Ishikawa (cell line): Measurements from ENCODE around the gene RASA3.

ENCODE experiments used
- CEBPB ChIP-seq: IDR thresholded peaks from 2 replicates; pipeline ENCODE4 v1.6.1; 2012
- CREB1 ChIP-seq: IDR thresholded peaks from 2 replicates; pipeline ENCODE4 v1.6.1; 2012; ENCODE audit warnings: low read depth
- EGR1 ChIP-seq: IDR thresholded peaks from 2 replicates; pipeline ENCODE4 v1.6.1; 2012
- EP300 ChIP-seq: IDR thresholded peaks from 2 replicates; pipeline ENCODE4 v1.6.1; 2012; ENCODE audit warnings: borderline replicate concordance
- FOXM1 ChIP-seq: IDR thresholded peaks from 2 replicates; pipeline ENCODE4 v1.6.1; 2012; ENCODE audit warnings: low read depth, borderline replicate concordance
- NFIC ChIP-seq: IDR thresholded peaks from 2 replicates; pipeline ENCODE4 v1.6.1; 2012
- RAD21 ChIP-seq: IDR thresholded peaks from 2 replicates; pipeline ENCODE4 v1.6.1; 2012; ENCODE audit warnings: low read depth
- TAF1 ChIP-seq: IDR thresholded peaks from 2 replicates; pipeline ENCODE4 v1.6.1; 2012; ENCODE audit warnings: low read depth, mild to moderate bottlenecking
- TCF12 ChIP-seq: IDR thresholded peaks from 2 replicates; pipeline ENCODE4 v1.6.1; 2012; ENCODE audit warnings: low read depth
- TEAD4 ChIP-seq: IDR thresholded peaks from 2 replicates; pipeline ENCODE4 v1.6.1; 2012
- YY1 ChIP-seq: IDR thresholded peaks from 2 replicates; pipeline ENCODE4 v1.6.1; 2012; ENCODE audit warnings: low read depth
- ZBTB7A ChIP-seq: IDR thresholded peaks from 2 replicates; pipeline ENCODE4 v1.6.1; 2012; ENCODE audit warnings: low read depth
- TF ChIP-seq, protein P1 (sequence below): IDR thresholded peaks from 2 replicates; pipeline ENCODE4 v1.6.1; 2012
- TF ChIP-seq, protein P2 (sequence below): IDR thresholded peaks from 2 replicates; pipeline ENCODE4 v1.6.1; 2012
- TF ChIP-seq, protein P3 (sequence below): IDR thresholded peaks from 2 replicates; pipeline ENCODE4 v1.6.1; 2012; ENCODE audit warnings: low read depth, mild to moderate bottlenecking

Gene RASA3

DNA sequence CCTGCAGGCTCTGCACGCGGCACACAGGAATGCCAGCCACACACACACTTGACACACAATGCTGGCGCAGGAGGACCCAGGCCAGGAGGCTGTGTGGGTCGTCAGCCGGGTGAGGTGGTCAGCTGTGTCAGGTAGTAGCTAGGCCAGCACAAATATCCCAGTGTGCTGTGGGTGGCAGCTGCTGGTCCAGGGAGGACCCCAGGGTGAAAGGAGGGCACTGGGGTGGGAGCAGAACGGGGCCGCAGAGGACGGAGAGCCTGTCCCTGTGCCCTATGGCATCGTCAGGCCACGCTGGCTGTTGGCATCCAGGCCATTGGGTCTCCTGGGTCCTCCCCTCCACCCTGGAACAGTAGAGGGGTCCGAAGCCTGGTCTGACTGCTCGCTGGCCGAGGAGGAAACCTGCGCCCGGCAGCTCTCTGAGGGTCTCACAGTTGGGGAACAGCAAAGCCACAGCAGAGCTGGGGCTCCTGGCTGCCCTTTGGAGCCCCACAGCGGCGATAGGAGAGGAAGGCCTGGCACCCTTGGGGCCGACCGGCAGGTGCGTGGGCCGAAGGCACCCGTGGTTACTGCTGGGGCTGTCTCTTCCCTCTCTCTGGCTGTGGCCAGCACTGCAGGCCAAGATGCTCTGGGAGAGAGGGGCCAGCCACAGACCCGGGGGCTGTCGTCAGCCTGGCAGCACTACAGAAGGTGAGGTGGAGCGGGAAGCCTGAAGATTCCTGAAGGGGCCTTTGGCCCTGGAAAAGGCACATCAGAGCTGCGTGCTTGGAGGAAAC lies 185.8 kb downstream of the RASA3 start:
- TF ChIP-seq EGR1 (no peak), YY1 (no peak), TAF1 (no peak), FOXM1 (no peak), EP300 (no peak), TEAD4 (no peak), RAD21 (no peak)
- TF ChIP-seq, protein P1, sequence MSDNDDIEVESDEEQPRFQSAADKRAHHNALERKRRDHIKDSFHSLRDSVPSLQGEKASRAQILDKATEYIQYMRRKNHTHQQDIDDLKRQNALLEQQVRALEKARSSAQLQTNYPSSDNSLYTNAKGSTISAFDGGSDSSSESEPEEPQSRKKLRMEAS, result no peak
- TF ChIP-seq, protein P2, sequence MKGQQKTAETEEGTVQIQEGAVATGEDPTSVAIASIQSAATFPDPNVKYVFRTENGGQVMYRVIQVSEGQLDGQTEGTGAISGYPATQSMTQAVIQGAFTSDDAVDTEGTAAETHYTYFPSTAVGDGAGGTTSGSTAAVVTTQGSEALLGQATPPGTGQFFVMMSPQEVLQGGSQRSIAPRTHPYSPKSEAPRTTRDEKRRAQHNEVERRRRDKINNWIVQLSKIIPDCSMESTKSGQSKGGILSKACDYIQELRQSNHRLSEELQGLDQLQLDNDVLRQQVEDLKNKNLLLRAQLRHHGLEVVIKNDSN, result no peak

DNA sequence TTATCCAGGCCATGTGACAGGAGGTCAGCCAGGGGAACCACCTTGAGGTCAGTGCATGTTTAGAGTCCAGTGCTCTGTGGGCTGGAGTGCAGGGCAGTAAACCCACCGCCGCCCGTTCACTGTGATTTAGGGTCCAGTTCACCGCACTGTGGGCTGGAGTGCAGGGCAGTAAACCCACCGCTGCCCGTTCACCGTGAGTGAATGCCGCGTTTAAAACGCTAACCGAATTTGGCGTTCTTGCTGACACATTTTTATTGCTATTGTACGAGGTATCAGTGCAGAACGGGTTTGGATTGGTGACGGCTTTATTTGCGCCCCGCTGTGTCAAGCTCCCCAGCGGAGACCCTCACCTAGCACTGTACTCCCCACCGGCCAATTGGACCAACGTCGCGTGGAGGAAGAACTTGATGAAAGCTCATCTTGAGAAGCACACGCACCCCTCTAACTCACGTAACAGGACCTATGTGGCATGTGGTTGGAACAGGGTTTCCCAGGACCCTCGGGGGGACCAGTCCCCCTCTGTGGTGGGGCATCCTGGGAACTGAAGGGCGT lies 186.5 kb downstream of the RASA3 start:
- TF ChIP-seq TCF12 (no peak), CEBPB (no peak), NFIC (no peak), TEAD4 (no peak), TAF1 (no peak), FOXM1 (no peak), RAD21 (no peak)
- TF ChIP-seq, protein P2, result no peak

DNA sequence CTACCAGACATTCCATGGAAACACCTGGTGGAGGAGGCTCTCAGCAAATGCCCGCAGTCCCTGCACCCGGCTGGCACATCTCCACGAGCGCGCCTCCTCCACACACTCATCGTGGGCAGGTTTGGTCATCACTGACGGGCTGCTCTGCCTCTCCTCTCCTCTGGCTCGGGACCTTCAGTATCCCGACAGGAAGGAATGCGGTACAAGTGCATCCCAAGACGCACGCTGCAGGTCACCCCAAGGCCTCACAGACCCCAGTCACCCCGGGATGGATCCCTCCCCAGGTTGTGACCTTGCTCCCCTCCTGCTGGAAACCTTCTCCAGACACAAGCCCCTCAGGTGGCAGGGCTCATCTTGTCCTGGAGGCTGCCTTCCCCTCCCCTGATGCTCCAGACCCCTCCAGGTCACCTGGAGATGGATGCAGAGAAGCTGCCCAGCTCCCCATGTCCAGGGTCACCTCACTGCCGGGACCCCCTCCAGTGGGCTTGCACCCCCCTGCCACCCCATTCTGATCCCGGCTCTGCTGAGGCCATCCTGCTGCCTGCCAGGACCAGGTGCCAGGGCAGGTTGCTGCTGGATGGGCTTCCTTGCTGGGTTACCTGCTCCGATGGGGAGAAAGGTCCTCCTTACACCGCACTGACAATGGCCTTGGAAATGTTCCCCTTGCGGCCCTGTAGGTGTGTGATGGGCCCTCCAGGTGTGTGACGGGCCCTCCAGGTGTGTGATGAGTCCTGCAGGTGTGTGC lies 188.4 kb downstream of the RASA3 start:
- TF ChIP-seq ZBTB7A (no peak), EP300 (no peak), CREB1 (no peak), CEBPB (no peak), TAF1 (no peak), TCF12 (no peak), NFIC (no peak), FOXM1 (no peak), RAD21 (no peak), TEAD4 (no peak)
- TF ChIP-seq, protein P1, result no peak
- TF ChIP-seq, protein P2, result no peak

DNA sequence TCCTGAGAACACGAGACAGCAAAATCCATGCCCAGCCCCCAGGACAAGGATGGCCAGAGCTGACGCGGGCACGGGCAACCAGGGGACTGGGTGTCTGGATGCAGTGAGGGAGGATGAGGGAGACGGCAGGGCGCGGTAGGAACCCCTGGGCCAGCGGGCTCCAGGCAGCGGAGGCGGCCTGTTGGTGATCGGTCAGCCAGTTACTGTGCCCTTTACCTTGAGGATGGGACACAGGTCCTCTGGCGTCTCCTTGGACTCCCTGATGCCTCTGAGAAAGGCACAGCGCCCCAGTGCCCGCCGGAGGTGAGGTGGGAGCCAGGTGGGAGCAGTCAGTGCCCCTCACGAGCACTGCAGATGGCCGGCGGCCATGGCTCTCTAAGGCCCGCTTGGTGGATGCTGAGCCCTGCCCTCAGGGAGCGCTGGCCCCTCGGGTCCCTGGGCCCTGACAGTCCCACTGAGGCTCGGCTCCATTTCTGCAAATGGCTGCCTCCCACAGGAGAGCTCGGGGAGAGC lies 189.8 kb downstream of the RASA3 start:
- TF ChIP-seq RAD21 (no peak), TEAD4 (no peak), EP300 (no peak)
- TF ChIP-seq, protein P1, result no peak

DNA sequence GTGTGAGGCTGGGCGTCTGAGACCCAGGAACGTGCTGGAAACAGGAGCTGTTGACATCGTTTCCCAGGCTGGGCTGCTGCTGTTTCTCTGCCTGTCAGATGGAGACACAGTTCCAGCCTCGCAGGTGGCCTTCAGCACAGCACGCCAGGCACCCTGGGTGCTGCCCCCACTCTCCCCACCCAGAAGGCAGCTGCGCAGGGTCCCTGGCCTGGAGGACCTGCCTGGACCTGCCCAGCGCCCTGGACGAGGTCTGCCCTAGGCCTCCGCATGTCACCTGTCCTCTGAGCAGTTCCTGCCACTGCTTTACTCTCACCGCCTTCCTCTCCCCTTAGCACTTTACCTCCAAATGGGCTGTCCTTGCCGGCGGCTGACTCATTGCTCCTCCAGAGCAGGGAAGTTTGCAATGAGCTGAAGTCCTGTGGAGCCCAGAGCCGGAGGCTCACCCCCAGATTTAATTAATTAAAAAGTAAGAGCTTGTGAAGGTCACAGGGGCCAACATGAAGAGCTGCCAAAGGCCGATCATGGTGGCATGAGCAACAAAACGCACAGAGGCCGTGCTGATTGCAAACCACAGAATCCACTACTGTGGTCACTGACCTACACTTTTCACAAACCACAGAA lies 190.7 kb downstream of the RASA3 start:
- TF ChIP-seq ZBTB7A (no peak), TCF12 (no peak), TEAD4 (no peak), EGR1 (no peak), NFIC (no peak), EP300 (no peak), YY1 (no peak), FOXM1 (no peak), RAD21 (no peak), CEBPB (no peak), TAF1 (no peak), CREB1 (no peak)
- TF ChIP-seq, protein P3, sequence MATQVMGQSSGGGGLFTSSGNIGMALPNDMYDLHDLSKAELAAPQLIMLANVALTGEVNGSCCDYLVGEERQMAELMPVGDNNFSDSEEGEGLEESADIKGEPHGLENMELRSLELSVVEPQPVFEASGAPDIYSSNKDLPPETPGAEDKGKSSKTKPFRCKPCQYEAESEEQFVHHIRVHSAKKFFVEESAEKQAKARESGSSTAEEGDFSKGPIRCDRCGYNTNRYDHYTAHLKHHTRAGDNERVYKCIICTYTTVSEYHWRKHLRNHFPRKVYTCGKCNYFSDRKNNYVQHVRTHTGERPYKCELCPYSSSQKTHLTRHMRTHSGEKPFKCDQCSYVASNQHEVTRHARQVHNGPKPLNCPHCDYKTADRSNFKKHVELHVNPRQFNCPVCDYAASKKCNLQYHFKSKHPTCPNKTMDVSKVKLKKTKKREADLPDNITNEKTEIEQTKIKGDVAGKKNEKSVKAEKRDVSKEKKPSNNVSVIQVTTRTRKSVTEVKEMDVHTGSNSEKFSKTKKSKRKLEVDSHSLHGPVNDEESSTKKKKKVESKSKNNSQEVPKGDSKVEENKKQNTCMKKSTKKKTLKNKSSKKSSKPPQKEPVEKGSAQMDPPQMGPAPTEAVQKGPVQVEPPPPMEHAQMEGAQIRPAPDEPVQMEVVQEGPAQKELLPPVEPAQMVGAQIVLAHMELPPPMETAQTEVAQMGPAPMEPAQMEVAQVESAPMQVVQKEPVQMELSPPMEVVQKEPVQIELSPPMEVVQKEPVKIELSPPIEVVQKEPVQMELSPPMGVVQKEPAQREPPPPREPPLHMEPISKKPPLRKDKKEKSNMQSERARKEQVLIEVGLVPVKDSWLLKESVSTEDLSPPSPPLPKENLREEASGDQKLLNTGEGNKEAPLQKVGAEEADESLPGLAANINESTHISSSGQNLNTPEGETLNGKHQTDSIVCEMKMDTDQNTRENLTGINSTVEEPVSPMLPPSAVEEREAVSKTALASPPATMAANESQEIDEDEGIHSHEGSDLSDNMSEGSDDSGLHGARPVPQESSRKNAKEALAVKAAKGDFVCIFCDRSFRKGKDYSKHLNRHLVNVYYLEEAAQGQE, result no peak
- TF ChIP-seq, protein P2, result no peak
- TF ChIP-seq, protein P1, result no peak

DNA sequence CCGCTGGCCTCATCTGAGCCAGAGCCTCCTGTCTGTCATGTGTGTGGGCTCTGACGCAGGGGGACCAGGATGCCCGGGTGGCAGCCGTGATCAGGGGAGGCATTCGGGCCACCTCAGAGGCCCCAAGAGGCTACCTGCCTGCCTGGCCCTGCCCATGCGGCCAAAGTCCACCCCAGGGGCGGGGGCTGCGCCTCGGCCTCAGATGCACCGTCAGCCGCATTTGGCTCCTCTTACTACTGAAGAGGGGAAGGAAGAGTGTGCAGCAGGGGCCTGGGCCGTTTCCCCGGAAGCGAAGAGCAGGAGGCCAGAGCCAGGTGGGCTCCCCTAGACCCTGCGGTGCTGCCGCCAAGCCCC lies 192.5 kb downstream of the RASA3 start:
- TF ChIP-seq, protein P2, result no peak
- TF ChIP-seq TAF1, result no peak
- TF ChIP-seq EGR1, result no peak
- TF ChIP-seq ZBTB7A, result no peak
- TF ChIP-seq, protein P1, result no peak
- TF ChIP-seq, protein P3, result no peak
- no peak for TF ChIP-seq EP300
